ENCODE measurements around the gene TROAP.
A peak's percentile ranks its signal among the peaks of the same experiment; 100 is the strongest.
"Not testable (repeated sequence)": the region's sequence is repeated elsewhere in the genome, so short reads cannot be mapped to it uniquely, and the experiment has no call there.

Gene TROAP

GRCh38 chr12:49279706-49280159, 43.3 kb upstream of the TROAP start:
- peaks cover 2% of the 10 kb centered on the region for H3K36me3 ChIP-seq (replicated peaks)
- H3K27ac ChIP-seq, result no peak overlapping the region
- no peak overlapping the region for H3K4me3 ChIP-seq (ENCODE audit: low read depth, low read length)
- H3K27me3 ChIP-seq (replicated peaks), result no peaks in the 10 kb centered on the region
- TF ChIP-seq, protein P1, sequence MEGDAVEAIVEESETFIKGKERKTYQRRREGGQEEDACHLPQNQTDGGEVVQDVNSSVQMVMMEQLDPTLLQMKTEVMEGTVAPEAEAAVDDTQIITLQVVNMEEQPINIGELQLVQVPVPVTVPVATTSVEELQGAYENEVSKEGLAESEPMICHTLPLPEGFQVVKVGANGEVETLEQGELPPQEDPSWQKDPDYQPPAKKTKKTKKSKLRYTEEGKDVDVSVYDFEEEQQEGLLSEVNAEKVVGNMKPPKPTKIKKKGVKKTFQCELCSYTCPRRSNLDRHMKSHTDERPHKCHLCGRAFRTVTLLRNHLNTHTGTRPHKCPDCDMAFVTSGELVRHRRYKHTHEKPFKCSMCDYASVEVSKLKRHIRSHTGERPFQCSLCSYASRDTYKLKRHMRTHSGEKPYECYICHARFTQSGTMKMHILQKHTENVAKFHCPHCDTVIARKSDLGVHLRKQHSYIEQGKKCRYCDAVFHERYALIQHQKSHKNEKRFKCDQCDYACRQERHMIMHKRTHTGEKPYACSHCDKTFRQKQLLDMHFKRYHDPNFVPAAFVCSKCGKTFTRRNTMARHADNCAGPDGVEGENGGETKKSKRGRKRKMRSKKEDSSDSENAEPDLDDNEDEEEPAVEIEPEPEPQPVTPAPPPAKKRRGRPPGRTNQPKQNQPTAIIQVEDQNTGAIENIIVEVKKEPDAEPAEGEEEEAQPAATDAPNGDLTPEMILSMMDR (IDR thresholded peaks at IDR 0.05; ENCODE audit: low read depth, low read length, missing control alignments), result no peak
- DNase-seq, result no peak
- in situ Hi-C loops (cut with HindIII; ENCODE audit: low pct_ligation_motif_present, low sequenced_read_pairs), result no loop called here

- H3K27ac ChIP-seq; DNase-seq; H3K4me3 ChIP-seq (ENCODE audit: low read depth, low read length); H3K27me3 ChIP-seq (replicated peaks); in situ Hi-C loops (cut with HindIII; ENCODE audit: low pct_ligation_motif_present, low sequenced_read_pairs); H3K36me3 ChIP-seq (replicated peaks): not testable (repeated sequence)
Observed at GRCh38 chr12:49280545-49280944, 42.5 kb upstream of the TROAP start.

DNA sequence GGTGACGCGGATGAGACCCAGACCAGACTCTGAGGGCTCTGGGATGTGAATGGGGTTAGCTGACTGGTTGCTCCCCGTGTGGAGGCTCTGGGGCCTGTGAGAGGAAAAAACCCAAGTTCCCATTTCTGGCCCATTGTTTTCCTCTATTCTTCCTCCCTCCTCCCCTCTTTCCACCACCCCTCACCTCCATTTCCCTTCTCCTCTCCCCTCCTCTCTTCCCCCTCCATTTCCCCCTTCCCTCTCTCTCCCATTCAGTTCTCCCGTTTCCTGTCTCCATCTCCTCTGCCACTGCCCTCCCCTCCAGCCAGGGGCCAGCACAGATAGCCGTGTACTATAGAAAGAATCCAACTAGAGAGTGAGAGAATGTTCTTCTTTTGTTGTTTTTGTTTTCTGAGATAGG, 40.8 kb upstream of the TROAP start:
- no peaks in the 10 kb centered on the region for H3K27me3 ChIP-seq (replicated peaks)
- H3K36me3 ChIP-seq (replicated peaks), result no peaks in the 10 kb centered on the region
- TF ChIP-seq, protein P1 (IDR thresholded peaks at IDR 0.05; ENCODE audit: low read depth, low read length, missing control alignments), result no peak
- H3K27ac ChIP-seq, result no peak overlapping the region
- in situ Hi-C loops (cut with HindIII; ENCODE audit: low pct_ligation_motif_present, low sequenced_read_pairs), result no loop called here
- no peak for DNase-seq
- no peak overlapping the region for H3K4me3 ChIP-seq (ENCODE audit: low read depth, low read length)

- H3K27ac ChIP-seq; H3K36me3 ChIP-seq (replicated peaks); H3K27me3 ChIP-seq (replicated peaks); H3K4me3 ChIP-seq (ENCODE audit: low read depth, low read length); DNase-seq; in situ Hi-C loops (cut with HindIII; ENCODE audit: low pct_ligation_motif_present, low sequenced_read_pairs): not testable (repeated sequence)
Observed at GRCh38 chr12:49282740-49283375, 40.2 kb upstream of the TROAP start.

- DNase-seq, result no peak
- in situ Hi-C loops (cut with HindIII; ENCODE audit: low pct_ligation_motif_present, low sequenced_read_pairs), result no loop called here
- TF ChIP-seq, protein P1 (IDR thresholded peaks at IDR 0.05; ENCODE audit: low read depth, low read length, missing control alignments), result peak; percentile 29
- Histone ChIP-seq H3K4me3 (ENCODE audit: low read depth, low read length) (no peak overlapping the region), H3K27ac (no peak overlapping the region), H3K27me3 (replicated peaks) (no peaks in the 10 kb centered on the region), H3K36me3 (replicated peaks) (no peaks in the 10 kb centered on the region)
Observed at GRCh38 chr12:49283541-49284429, 39.3 kb upstream of the TROAP start.

DNA sequence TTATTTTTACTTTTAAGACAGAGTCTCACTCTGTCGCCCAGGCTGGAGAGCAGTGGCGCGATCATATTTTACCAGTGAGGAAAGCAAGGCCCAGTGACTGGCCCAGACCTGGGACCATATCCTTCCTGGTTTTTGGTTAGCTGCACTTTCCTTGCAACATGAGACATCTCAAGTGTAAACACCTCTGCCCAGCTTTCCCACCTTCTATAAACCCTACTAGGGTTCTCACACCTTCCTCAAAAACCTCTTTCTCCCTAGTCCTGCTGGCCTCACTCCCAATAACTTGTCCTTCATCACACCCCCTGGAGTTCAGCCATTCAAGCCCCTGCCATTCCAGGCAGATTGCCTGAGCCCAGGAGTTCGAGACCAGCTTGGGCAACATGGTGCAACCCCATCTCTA, 38.4 kb upstream of the TROAP start:
- in situ Hi-C loops (cut with HindIII; ENCODE audit: low pct_ligation_motif_present, low sequenced_read_pairs), result no loop called here
- Histone ChIP-seq H3K4me3 (ENCODE audit: low read depth, low read length) (no peak overlapping the region), H3K27me3 (replicated peaks) (no peaks in the 10 kb centered on the region), H3K27ac (no peak overlapping the region), H3K36me3 (replicated peaks) (no peaks in the 10 kb centered on the region)
- TF ChIP-seq, protein P1 (IDR thresholded peaks at IDR 0.05; ENCODE audit: low read depth, low read length, missing control alignments), result no peak
- no peak for DNase-seq
